OCI-LY7 (cell line): ENCODE results near the gene GTSF1L. TPM values are rescaled to one million over a fixed set of nuclear protein-coding genes. Genes with fewer than 3 reads are reported as not detected.

Experiments used
- BruUV-seq: library from RNA; stranded (reverse); fragments of 400-500 nt; replicated peaks from 2 replicates; lab custom pipeline; 2021; lab: Mats Ljungman, UMichigan
- CTCF ChIA-PET: fragments of 300-600 bp; sonication (Branson Sonifier 250); formaldehyde crosslinking; loops from one replicate; lab custom pipeline; 2022; ENCODE audit warnings: antibody characterized with exemption; ENCODE audit not compliant: unreplicated experiment; lab: Charles Lee
- POLR2A ChIA-PET: fragments of 300-600 bp; sonication (Branson Sonifier 250); formaldehyde crosslinking; loops from one replicate; lab custom pipeline; 2022; ENCODE audit warnings: antibody characterized with exemption; lab: Charles Lee
- DNase-seq: peaks from one replicate; pipeline ENCODE4 v3.0.0-alpha.2; 2015; ENCODE audit warnings: low spot score
- H2AFZ ChIP-seq: fragments of 200-600 bp; sonication (generic), shearing (Covaris generic); 2 replicates; pipeline ENCODE4 v1.6.1; 2014; ENCODE audit warnings: mild to moderate bottlenecking, antibody characterized with exemption, low read length, moderate library complexity
- H3K27ac ChIP-seq: fragments of 200-600 bp; sonication (generic); 2 replicates; pipeline ENCODE4 v1.5.1; 2014; ENCODE audit warnings: mixed run types, low read depth, mild to moderate bottlenecking, moderate library complexity, low read length, inconsistent platforms; ENCODE audit not compliant: poor library complexity, severe bottlenecking
- H3K36me3 ChIP-seq: fragments of 200-600 bp; sonication (generic); 2 replicates; pipeline ENCODE4 v1.6.1; 2014; ENCODE audit warnings: mild to moderate bottlenecking, antibody characterized with exemption, low read length, moderate library complexity, mixed read lengths; ENCODE audit not compliant: insufficient read depth
- H3K4me1 ChIP-seq: fragments of 200-600 bp; sonication (generic); 2 replicates; pipeline ENCODE4 v1.5.1; 2014; ENCODE audit warnings: mild to moderate bottlenecking, low read length; ENCODE audit not compliant: insufficient read depth, poor library complexity, severe bottlenecking
- H3K4me2 ChIP-seq: fragments of 200-600 bp; sonication (generic); 2 replicates; pipeline ENCODE4 v1.6.1; 2014; ENCODE audit warnings: mild to moderate bottlenecking, low read length
- H3K4me3 ChIP-seq: fragments of 200-600 bp; sonication (generic); 2 replicates; pipeline ENCODE4 v1.5.1; 2014; ENCODE audit warnings: mild to moderate bottlenecking, low read depth, low read length; ENCODE audit not compliant: poor library complexity, severe bottlenecking
- H3K79me2 ChIP-seq: fragments of 200-600 bp; sonication (generic); 2 replicates; pipeline ENCODE4 v1.6.1; 2016; ENCODE audit warnings: low read depth, mild to moderate bottlenecking, low read length, moderate library complexity, mixed read lengths; ENCODE audit not compliant: insufficient read depth
- H3K9me2 ChIP-seq: fragments of 200-600 bp; sonication (generic); 2 replicates; pipeline ENCODE4 v1.6.1; 2016; ENCODE audit warnings: mild to moderate bottlenecking, low read length, mixed read lengths; ENCODE audit not compliant: insufficient read depth
- H3K9me3 ChIP-seq: fragments of 200-600 bp; sonication (generic); 2 replicates; pipeline ENCODE4 v1.6.1; 2014; ENCODE audit warnings: mild to moderate bottlenecking, mixed run types, low read length, mixed read lengths
- H4K20me1 ChIP-seq: fragments of 200-600 bp; sonication (generic); 2 replicates; pipeline ENCODE4 v1.6.1; 2014; ENCODE audit warnings: mild to moderate bottlenecking, antibody characterized with exemption, low read length, moderate library complexity, mixed read lengths; ENCODE audit not compliant: insufficient read depth
- EZH2phosphoT487 ChIP-seq: fragments of 200-600 bp; sonication (generic); IDR thresholded peaks from 2 replicates; pipeline ENCODE4 v1.6.1; 2018; ENCODE audit warnings: low read depth, borderline replicate concordance, mild to moderate bottlenecking, mixed run types, antibody characterized with exemption, low read length, moderate library complexity, mixed read lengths
- intact Hi-C: fragments of 100-400 bp; cut with micrococcal nuclease; formaldehyde crosslinking; loops from one replicate; pipeline ENCODE4 v1.10.0; 2022; ENCODE audit not compliant: unreplicated experiment
- total RNA-seq, 2 experiments: library from RNA; depleted of rRNA in 1 of 2; stranded (reverse); fragments of >200 nt in 1 of 2; shearing (Covaris generic) in 1 of 2; gene quantifications; 2 replicates each; pipeline ENCODE4 v1.2.3, GENCODE V29; 2014 to 2022
- TF ChIP-seq, protein P1 (sequence below): fragments of 200-600 bp; sonication (generic); conservative IDR thresholded peaks from 2 replicates; pipeline ENCODE4 v1.5.1; 2014; ENCODE audit warnings: mild to moderate bottlenecking, antibody characterized with exemption, low read length, moderate library complexity, mixed read lengths

GTSF1L gene
- total RNA-seq, 2 experiments from 2014 or later, result 3.1 to 3.3 TPM

GRCh38 chr20:43727980-43728590, 1.3 kb upstream of the GTSF1L start:
- CTCF ChIA-PET, result interaction anchor here (0.5 kb wide), 1 partner anchor 183 kb away, joined by 3 read pairs; no protein-coding TSS in a partner anchor
- peak overlapping the region; percentile 57 for H3K4me2 ChIP-seq

DNA sequence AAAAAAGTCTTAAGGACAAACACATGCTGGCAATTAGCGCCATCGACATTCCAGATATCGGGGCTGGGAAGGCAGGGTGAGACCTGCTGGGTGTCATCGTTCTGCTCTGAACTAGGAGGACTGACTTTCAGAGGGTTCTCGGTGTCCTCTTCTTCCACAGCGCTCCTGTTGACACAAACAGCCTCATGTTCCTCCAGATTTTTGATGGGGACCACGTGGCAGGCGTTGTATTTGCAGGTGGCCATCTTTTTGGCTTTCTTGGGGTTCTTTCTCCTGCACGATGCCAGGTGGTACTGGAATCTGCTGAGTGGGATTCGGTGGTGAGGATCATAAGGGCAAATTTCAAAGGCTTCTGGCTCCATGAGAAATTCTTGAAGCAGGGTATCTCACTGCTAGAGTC, 469 bp downstream of the GTSF1L start:
- intact Hi-C loops, result no loop called here
- H3K79me2 ChIP-seq, result no peaks in the 10 kb centered on the region
- H3K4me2 ChIP-seq, result no peak overlapping the region
- no peak overlapping the region for H3K4me3 ChIP-seq
- BruUV-seq, result no TSS peak
- no peaks in the 10 kb centered on the region for H3K9me2 ChIP-seq
- no peaks in the 10 kb centered on the region for H3K9me3 ChIP-seq
- no peak overlapping the region for H2AFZ ChIP-seq
- peaks cover 80% of the 10 kb centered on the region for H3K4me1 ChIP-seq
- H3K27ac ChIP-seq, result no peak overlapping the region
- DNase-seq, result no peak
- H4K20me1 ChIP-seq, result no peaks in the 10 kb centered on the region
- no peaks in the 10 kb centered on the region; the same call in 1 of the 2 replicates for H3K36me3 ChIP-seq
- TF ChIP-seq, protein P1, sequence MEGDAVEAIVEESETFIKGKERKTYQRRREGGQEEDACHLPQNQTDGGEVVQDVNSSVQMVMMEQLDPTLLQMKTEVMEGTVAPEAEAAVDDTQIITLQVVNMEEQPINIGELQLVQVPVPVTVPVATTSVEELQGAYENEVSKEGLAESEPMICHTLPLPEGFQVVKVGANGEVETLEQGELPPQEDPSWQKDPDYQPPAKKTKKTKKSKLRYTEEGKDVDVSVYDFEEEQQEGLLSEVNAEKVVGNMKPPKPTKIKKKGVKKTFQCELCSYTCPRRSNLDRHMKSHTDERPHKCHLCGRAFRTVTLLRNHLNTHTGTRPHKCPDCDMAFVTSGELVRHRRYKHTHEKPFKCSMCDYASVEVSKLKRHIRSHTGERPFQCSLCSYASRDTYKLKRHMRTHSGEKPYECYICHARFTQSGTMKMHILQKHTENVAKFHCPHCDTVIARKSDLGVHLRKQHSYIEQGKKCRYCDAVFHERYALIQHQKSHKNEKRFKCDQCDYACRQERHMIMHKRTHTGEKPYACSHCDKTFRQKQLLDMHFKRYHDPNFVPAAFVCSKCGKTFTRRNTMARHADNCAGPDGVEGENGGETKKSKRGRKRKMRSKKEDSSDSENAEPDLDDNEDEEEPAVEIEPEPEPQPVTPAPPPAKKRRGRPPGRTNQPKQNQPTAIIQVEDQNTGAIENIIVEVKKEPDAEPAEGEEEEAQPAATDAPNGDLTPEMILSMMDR, result no peak
- no peak for TF ChIP-seq EZH2phosphoT487
- POLR2A ChIA-PET, result interaction anchor here (1.3 to 1.6 kb wide), 2 partner anchors 11 to 45 kb away, joined by 3 read pairs; no protein-coding TSS in a partner anchor
- CTCF ChIA-PET, result no interaction called here

More at GRCh38 chr20:43727980-43728590, 1.3 kb upstream of the GTSF1L start:
- peaks cover 80% of the 10 kb centered on the region for H3K4me1 ChIP-seq
- POLR2A ChIA-PET, result interaction anchor here (0.6 to 1.2 kb wide), 4 partner anchors 137 to 274 kb away, joined by 3 to 6 read pairs (median 4); partner anchors contain the start of gene IFT52
- peak overlapping the region; percentile 66 for H3K27ac ChIP-seq
- TF ChIP-seq, protein P1, result no peak
- TF ChIP-seq EZH2phosphoT487, result no peak
- H3K36me3 ChIP-seq, result no peaks in the 10 kb centered on the region; the same call in 1 of the 2 replicates
- no TSS peak for BruUV-seq
- H4K20me1 ChIP-seq, result no peaks in the 10 kb centered on the region
- no peaks in the 10 kb centered on the region for H3K9me2 ChIP-seq
- H3K9me3 ChIP-seq, result no peaks in the 10 kb centered on the region
- intact Hi-C loops, result no loop called here
- H3K4me3 ChIP-seq, result no peak overlapping the region
- peak overlapping the region; percentile 10; the same call in 1 of the 2 replicates for H2AFZ ChIP-seq
- DNase-seq, result peak; percentile 88
- H3K79me2 ChIP-seq, result no peaks in the 10 kb centered on the region

DNA sequence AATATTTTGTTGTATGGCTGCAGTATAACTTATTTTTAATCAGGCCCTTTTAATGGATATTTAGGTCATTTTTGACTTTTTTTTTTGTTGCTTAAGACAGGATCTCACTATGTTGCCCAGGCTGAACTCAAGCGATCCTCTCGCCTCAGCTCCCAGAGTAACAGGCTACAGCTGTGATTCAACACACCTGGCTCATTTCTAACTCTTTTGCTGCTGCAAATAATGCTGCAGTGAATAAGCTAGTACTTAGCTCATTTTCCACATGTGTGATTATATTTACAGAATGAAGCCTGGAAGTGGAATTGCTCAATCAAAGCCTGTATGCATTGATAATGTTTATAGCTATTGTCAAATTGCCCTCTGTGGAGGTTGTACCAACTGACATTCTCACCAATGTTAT, 1.1 kb downstream of the GTSF1L start:
- TF ChIP-seq, protein P1, result no peak
- TF ChIP-seq EZH2phosphoT487, result no peak
- Histone ChIP-seq H3K36me3 (no peaks in the 10 kb centered on the region; the same call in 1 of the 2 replicates), H3K9me3 (no peaks in the 10 kb centered on the region), H2AFZ (no peak overlapping the region; the same call in 1 of the 2 replicates), H3K27ac (peak overlapping the region; percentile 20), H4K20me1 (no peaks in the 10 kb centered on the region), H3K4me3 (no peak overlapping the region), H3K4me2 (peak overlapping the region; percentile 36), H3K4me1 (peaks cover 87% of the 10 kb centered on the region), H3K9me2 (no peaks in the 10 kb centered on the region), H3K79me2 (no peaks in the 10 kb centered on the region)
- BruUV-seq, result no TSS peak
- ChIA-PET POLR2A (interaction anchor here (0.5 to 1.6 kb wide), 5 partner anchors 10 to 64 kb away, joined by 3 to 5 read pairs (median 4); no protein-coding TSS in a partner anchor), CTCF (no interaction called here)
- DNase-seq, result no peak
- intact Hi-C loops, result no loop called here
